K562 (cell line): ENCODE data around the gene VSX2. TPM values are rescaled to one million over a fixed set of nuclear protein-coding genes. Genes with fewer than 3 reads are reported as not detected.
A peak's percentile ranks its signal among the peaks of the same experiment; 100 is the strongest.

ENCODE experiments used
- ATAC-seq: fragments of 200-7000 bp; cut with Tn5 transposase; 3 replicates; pipeline ENCODE4 v1.9.1; 2020; ENCODE audit warnings: moderate library complexity
- BruUV-seq: library from RNA; stranded (reverse); fragments of 400-500 nt; replicated peaks from 2 replicates; lab custom pipeline; 2021; lab: Mats Ljungman, UMichigan
- CTCF ChIA-PET: fragments of 300-600 bp; formaldehyde crosslinking; extraction: SDS; loops from one replicate; lab custom pipeline; 2021; ENCODE audit warnings: low intra/inter-chr PET ratio; lab: Yijun Ruan, JAX
- POLR2A ChIA-PET: fragments of 300-600, 350-650 bp; sonication (Branson Sonifier 250); formaldehyde crosslinking; extraction: SDS; loops from one replicate; lab custom pipeline; 2021; ENCODE audit warnings: antibody characterized with exemption, inconsistent platforms; lab: Yijun Ruan, JAX
- DNase-seq, 4 experiments: peaks; one replicate each; pipeline versions ENCODE4 v3.0.0 to v3.0.0-alpha.2; 2011 to 2018; ENCODE audit warnings: low spot score in 3 of 4, mixed read lengths in 3 of 4; ENCODE audit errors: extremely low read depth in 1 of 4
- FAIRE-seq: peaks from 2 replicates; lab custom pipeline; 2011; peaks lifted over from hg19 to GRCh38; lab: Jason Lieb, UNC
- H2AFZ ChIP-seq: 2 replicates; pipeline ENCODE4 v1.6.0; 2011; ENCODE audit warnings: low read depth, low read length, control low read depth, inconsistent platforms
- H3K27ac ChIP-seq: fragments of 200-600 bp; 3 replicates; pipeline ENCODE4 v1.8.0; 2011; ENCODE audit warnings: low read depth, mild to moderate bottlenecking, control low read depth, inconsistent platforms, low read length, moderate library complexity, mixed read lengths; ENCODE audit errors: extremely low read depth
- H3K27me3 ChIP-seq, 2 experiments: fragments of 300-600 bp in 1 of 2; 2 replicates in 1 of 2; 3 replicates in 1 of 2; pipeline versions ENCODE4 v1.6.0 to v1.8.0; 2011; ENCODE audit warnings: inconsistent platforms in 2 of 2, low read length in 2 of 2, mild to moderate bottlenecking in 1 of 2, mixed read lengths in 1 of 2, moderate library complexity in 1 of 2; ENCODE audit not compliant: control insufficient read depth in 2 of 2, insufficient read depth in 2 of 2
- H3K36me3 ChIP-seq: fragments of 300-600 bp; 3 replicates; pipeline ENCODE4 v1.8.0; 2011; ENCODE audit warnings: mild to moderate bottlenecking, low read length, inconsistent platforms; ENCODE audit not compliant: control insufficient read depth, insufficient read depth
- H3K4me1 ChIP-seq, 2 experiments: fragments of 200-600 bp in 1 of 2; replicated peaks in 1 of 2; 2 replicates in 1 of 2; 3 replicates in 1 of 2; pipeline versions ENCODE4 v1.5.1 to v1.8.0; 2011; ENCODE audit warnings: inconsistent platforms in 2 of 2, low read length in 2 of 2, mild to moderate bottlenecking in 1 of 2, mixed read lengths in 1 of 2, moderate library complexity in 1 of 2; ENCODE audit not compliant: control insufficient read depth in 2 of 2, insufficient read depth in 2 of 2
- H3K4me2 ChIP-seq: 2 replicates; pipeline ENCODE4 v1.6.1; 2011; ENCODE audit warnings: low read length, control low read depth, inconsistent platforms, mixed read lengths; ENCODE audit not compliant: insufficient read depth
- H3K4me3 ChIP-seq: fragments of 200-600 bp; sonication (generic), shearing (Covaris generic); 2 replicates; pipeline ENCODE4 v1.5.1; 2016; ENCODE audit warnings: control low read depth, inconsistent platforms
- H3K79me2 ChIP-seq: fragments of 200-600 bp; 3 replicates; pipeline ENCODE4 v1.8.0; 2011; ENCODE audit warnings: low read length, inconsistent platforms; ENCODE audit not compliant: control insufficient read depth, insufficient read depth
- H3K9ac ChIP-seq, 2 experiments: 2 replicates each; pipeline versions ENCODE4 v1.6.0 to v1.6.1; 2011; ENCODE audit warnings: low read depth in 2 of 2, low read length in 2 of 2, control low read depth in 1 of 2, inconsistent platforms in 1 of 2, mild to moderate bottlenecking in 1 of 2, mixed read lengths in 1 of 2; ENCODE audit not compliant: insufficient read depth in 1 of 2
- H3K9me1 ChIP-seq: one replicate; pipeline ENCODE4 v1.6.0; 2011; ENCODE audit warnings: inconsistent platforms, mild to moderate bottlenecking, low read length, moderate library complexity; ENCODE audit not compliant: control insufficient read depth, insufficient read depth
- H3K9me3 ChIP-seq: replicated peaks from 2 replicates; pipeline ENCODE4 v1.5.1; 2011; ENCODE audit warnings: low read depth, low read length, inconsistent platforms; ENCODE audit not compliant: control insufficient read depth, insufficient read depth
- H4K20me1 ChIP-seq: replicated peaks from 2 replicates; pipeline ENCODE4 v1.6.1; 2011; ENCODE audit warnings: low read length, inconsistent platforms, mixed read lengths; ENCODE audit not compliant: control insufficient read depth, insufficient read depth
- CTCF ChIP-seq, 3 experiments: IDR thresholded peaks in 2 of 3; conservative IDR thresholded peaks in 1 of 3; 2 replicates each; pipeline ENCODE4 v1.5.1; 2011 to 2012; ENCODE audit warnings: low read length in 3 of 3, mild to moderate bottlenecking in 3 of 3, control low read depth in 2 of 3, improper control_type of control experiment in 1 of 3, inconsistent platforms in 1 of 3, low read depth in 1 of 3, mixed read lengths in 1 of 3, moderate library complexity in 1 of 3; ENCODE audit not compliant: insufficient read depth in 2 of 3
- KLF10 ChIP-seq: fragments of 250-450 bp; sonication (Bioruptor Pico); IDR thresholded peaks from 2 replicates; pipeline ENCODE4 v1.6.1; 2021; ENCODE audit warnings: matching md5 sums
- TARDBP ChIP-seq: fragments of 450-650 bp; IDR thresholded peaks from 2 replicates; pipeline ENCODE4 v1.6.1; 2016
- ZBTB7A ChIP-seq: IDR thresholded peaks from 2 replicates; pipeline ENCODE4 v1.6.1; 2011; ENCODE audit warnings: low read depth, mild to moderate bottlenecking, low read length, moderate library complexity, borderline replicate concordance; ENCODE audit not compliant: control insufficient read depth
- ZKSCAN8 ChIP-seq: fragments of 200-800 bp; sonication (Bioruptor generic); IDR thresholded peaks from 2 replicates; pipeline ENCODE4 v1.6.1; 2016; ENCODE audit warnings: missing genetic modification characterization, missing compliant biosample characterization
- ZNF143 ChIP-seq: sonication (generic); formaldehyde crosslinking; IDR thresholded peaks from 2 replicates; pipeline ENCODE4 v1.9.0; 2022; ENCODE audit warnings: mild to moderate bottlenecking, missing genetic modification reagents
- ZNF384 ChIP-seq: IDR thresholded peaks from 2 replicates; pipeline ENCODE4 v1.6.1; 2012; ENCODE audit warnings: low read depth, low read length, improper control_type of control experiment
- WGBS: fragments of 100-300 bp; shearing (Covaris generic); methylation state at CpG from one replicate; pipeline ENCODE4 v1.1.6; 2016; ENCODE audit warnings: low coverage, mixed read lengths; ENCODE audit not compliant: insufficient coverage; ENCODE audit errors: missing lambda C conversion rate; 5-methylcytosine and 5-hydroxymethylcytosine counted together
- in situ Hi-C: fragments of 300-500 bp; cut with MboI; formaldehyde crosslinking; loops from 4 replicates; pipeline ENCODE4 v1.15.0; 2018; ENCODE audit warnings: inconsistent platforms, mixed read lengths
- intact Hi-C: fragments of 100-400 bp; cut with micrococcal nuclease; formaldehyde crosslinking; loops from 2 replicates; pipeline ENCODE4 v1.14.2; 2022
- polyA plus RNA-seq, 8 experiments: library from polyadenylated mRNA; depleted of rRNA in 4 of 8; stranded (reverse) in 5 of 8; unstranded in 3 of 8; fragments of >200 nt; fragmentation: Nextera tagmentation in 2 of 8; fragmentation: Illumina TruSeq in 1 of 8; extraction: Ambion mirVana in 2 of 8; extraction: Trizol in 1 of 8; gene quantifications; 2 replicates each; pipeline versions ENCODE4 v1.2.1 to v1.2.3, GENCODE V29; 2011 to 2014; ENCODE audit warnings: inconsistent platforms in 1 of 8, missing spikeins in 1 of 8
- total RNA-seq, 7 experiments: library from RNA; depleted of rRNA in 6 of 7; stranded (reverse); fragments of >200 nt in 6 of 7; fragmentation: Illumina TruSeq in 2 of 7; extraction: Trizol in 2 of 7; gene quantifications; 2 replicates each; pipeline versions ENCODE4 v1.2.1 to v1.2.3, GENCODE V29; 2011 to 2021; ENCODE audit warnings: low replicate concordance in 1 of 7

Gene VSX2
- total and polyA plus RNA-seq, 9 of the 15 experiments (the other 6 are each of a cell fraction or from before 2014, with no cell fraction given), result 0.04 TPM; not detected in 8

GRCh38 chr14:74289801-74290200 lies 50.6 kb downstream of the VSX2 start:
- no peaks in the 10 kb centered on the region for H3K79me2 ChIP-seq
- H3K4me2 ChIP-seq, result no peak overlapping the region
- ATAC-seq (no peak), FAIRE-seq (no peak), DNase-seq (no peak)
- H3K4me3 ChIP-seq, result no peak overlapping the region
- H3K27ac ChIP-seq, result no peak overlapping the region
- CTCF ChIA-PET, result no interaction called here
- peaks cover 0 to 9% of the 10 kb centered on the region in 2 experiments; a peak in 3 of 5 replicates for H3K4me1 ChIP-seq
- TF ChIP-seq TARDBP (no peak), ZNF143 (CRISPR knock-in tag) (no peak), ZKSCAN8 (CRISPR knock-in tag) (no peak)
- intact Hi-C loops (loop anchor here (5.0 kb wide), 1 partner anchor 82 kb away; no protein-coding TSS in a partner anchor), in situ Hi-C loops (no loop called here)
- POLR2A ChIA-PET, result interaction anchor here (0.6 kb wide), 1 partner anchor 8 kb away, joined by 3 read pairs; no protein-coding TSS in a partner anchor
- H3K9me1 ChIP-seq, result no peaks in the 10 kb centered on the region
- H4K20me1 ChIP-seq, result peaks cover 5% of the 10 kb centered on the region; the same call in 1 of the 2 replicates
- no peak overlapping the region for H2AFZ ChIP-seq
- H3K9ac ChIP-seq, result no peak overlapping the region
- H3K9me3 ChIP-seq, result no peaks in the 10 kb centered on the region
- no peaks in the 10 kb centered on the region for H3K27me3 ChIP-seq
- no TSS peak for BruUV-seq
- WGBS, result 100% methylated on average over 2 of the region's 5 CpGs
- H3K36me3 ChIP-seq, result peaks cover 50% of the 10 kb centered on the region; the same call in 2 of the 3 replicates

GRCh38 chr14:74290415-74290814 lies 51.2 kb downstream of the VSX2 start:
- BruUV-seq, result no TSS peak
- FAIRE-seq (peak; percentile 40), ATAC-seq (peak; percentile 65), DNase-seq (peak; percentile 47 to 61 (median 52))
- Histone ChIP-seq H3K4me2 (no peak overlapping the region), H3K9ac (no peak overlapping the region), H2AFZ (no peak overlapping the region), H3K9me3 (no peaks in the 10 kb centered on the region), H3K4me3 (no peak overlapping the region), H3K79me2 (no peaks in the 10 kb centered on the region), H3K4me1 (peaks cover 0 to 9% of the 10 kb centered on the region in 2 experiments; a peak in 3 of 5 replicates), H3K27me3 (no peaks in the 10 kb centered on the region), H3K27ac (no peak overlapping the region), H4K20me1 (peaks cover 5% of the 10 kb centered on the region; the same call in 1 of the 2 replicates), H3K36me3 (peaks cover 50% of the 10 kb centered on the region; the same call in 2 of the 3 replicates), H3K9me1 (no peaks in the 10 kb centered on the region)
- CTCF ChIA-PET, result interaction anchor here (0.6 kb wide), 1 partner anchor 1272 kb away, joined by 5 read pairs; no protein-coding TSS in a partner anchor
- intact Hi-C loops (loop anchor here (5.0 kb wide), 1 partner anchor 83 kb away; no protein-coding TSS in a partner anchor), in situ Hi-C loops (no loop called here)
- 13% methylated on average over 4 of the region's 7 CpGs for WGBS
- POLR2A ChIA-PET, result no interaction called here
- peak; percentile 44 to 60 (median 58); a peak in 5 of 6 replicates for TF ChIP-seq CTCF (IDR thresholded peaks at IDR 0.05 in 2 of 3, conservative IDR thresholded peaks at IDR 0.05 in 1 of 3; ENCODE audit: insufficient read depth in 2 of 3, low read depth in 1 of 3, low read length in 3 of 3)
- TF ChIP-seq KLF10 (CRISPR knock-in tag), result no peak
- TF ChIP-seq ZBTB7A, result peak; percentile 13; the same call in 1 of the 2 replicates
- peak; percentile 95 for TF ChIP-seq ZNF384
